GM19397 (cell line): ENCODE measurements around the gene CD46.
A peak's percentile ranks its signal among the peaks of the same experiment; 100 is the strongest.

Source experiments
- ATAC-seq: cut with Tn5 transposase; IDR thresholded peaks from one replicate; pipeline ENCODE4 v1.9.1; 2021; ENCODE audit warnings: mild to moderate bottlenecking, moderate library complexity; ENCODE audit not compliant: unreplicated experiment

The CD46 gene

GRCh38 chr1:207813512-207813881, 61.6 kb downstream of the CD46 start:
- ATAC-seq: no peak

DNA sequence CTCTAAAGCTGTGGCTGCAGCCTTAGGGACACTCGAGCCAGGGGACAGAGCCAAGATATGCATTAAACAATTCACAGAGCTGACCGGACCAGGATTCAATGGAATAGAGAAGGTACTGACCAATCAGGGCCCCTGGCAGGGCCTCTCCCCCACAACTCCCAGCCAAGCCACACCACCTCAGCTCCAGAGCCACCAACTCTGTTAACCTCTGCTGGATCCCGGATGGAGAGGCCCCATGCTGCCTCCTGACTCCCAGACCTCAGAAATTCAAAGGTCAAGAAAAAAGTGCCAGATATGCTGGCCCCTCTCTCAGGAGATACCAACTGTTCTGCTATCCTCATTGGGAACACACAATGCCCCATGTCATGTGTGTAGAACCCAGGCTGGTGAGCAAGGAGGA, 62.1 kb downstream of the CD46 start:
- no peak for ATAC-seq

GRCh38 chr1:207814469-207814868, 62.6 kb downstream of the CD46 start:
- no peak for ATAC-seq

DNA sequence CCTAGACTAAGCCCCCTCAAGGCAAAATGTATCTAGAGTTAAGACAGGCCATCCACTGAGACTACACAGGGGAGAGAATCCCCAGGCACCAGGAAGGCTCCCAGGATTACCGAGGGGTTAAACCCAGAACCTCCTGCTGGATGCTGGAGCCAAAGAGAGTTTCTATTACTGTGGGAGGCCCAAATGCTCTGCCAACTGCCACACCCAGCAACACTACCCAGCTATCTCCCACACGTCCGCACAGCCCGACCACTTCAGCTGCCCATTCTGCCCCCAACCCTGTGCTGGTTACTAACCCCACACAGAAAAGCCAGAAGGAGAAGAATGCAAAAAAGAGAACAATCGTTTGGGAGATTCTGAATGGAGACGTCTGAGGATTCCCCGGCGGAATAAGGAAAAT, 63.6 kb downstream of the CD46 start:
- no peak for ATAC-seq

- no peak for ATAC-seq
Observed at GRCh38 chr1:207815913-207816291, 64.0 kb downstream of the CD46 start.

- ATAC-seq: no peak
Observed at GRCh38 chr1:207817166-207817565, 65.3 kb downstream of the CD46 start.

- ATAC-seq: no peak
Observed at GRCh38 chr1:207817778-207818751, 66.2 kb downstream of the CD46 start.

- no peak for ATAC-seq
Observed at GRCh38 chr1:207818971-207819451, 67.2 kb downstream of the CD46 start.

GRCh38 chr1:207820568-207821463, 69.0 kb downstream of the CD46 start:
- no peak for ATAC-seq

GRCh38 chr1:207821464-207822045, 69.7 kb downstream of the CD46 start:
- ATAC-seq: no peak

DNA sequence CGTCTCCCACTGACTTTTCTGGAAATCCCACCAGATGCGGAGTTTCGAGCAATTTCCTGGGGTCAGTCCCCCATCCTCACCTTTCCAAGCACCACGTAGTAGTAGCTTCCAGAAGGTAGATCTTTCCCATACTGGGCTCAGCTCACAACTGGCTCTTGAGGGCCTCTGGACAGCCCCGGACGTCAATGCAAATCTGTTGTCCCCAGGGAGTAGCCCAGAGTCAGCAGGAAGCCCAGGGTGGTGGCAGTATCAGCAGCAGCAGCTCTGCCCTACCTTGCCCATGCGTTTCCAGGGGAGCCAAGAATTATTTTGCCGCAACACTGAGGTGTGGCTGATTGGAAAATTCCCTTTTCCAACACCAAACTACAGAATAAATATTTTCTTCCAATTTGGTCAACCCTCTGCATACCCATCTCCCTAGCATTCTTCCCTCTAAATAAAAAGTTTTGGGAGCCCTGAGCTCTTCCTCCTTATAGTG, 70.3 kb downstream of the CD46 start:
- ATAC-seq: peak; percentile 42

- peak; percentile 55 for ATAC-seq
Observed at GRCh38 chr1:207822602-207823451, 71.0 kb downstream of the CD46 start.

GRCh38 chr1:207823531-207823879, 71.7 kb downstream of the CD46 start:
- no peak for ATAC-seq

GRCh38 chr1:207823880-207824566, 72.2 kb downstream of the CD46 start:
- ATAC-seq: no peak

DNA sequence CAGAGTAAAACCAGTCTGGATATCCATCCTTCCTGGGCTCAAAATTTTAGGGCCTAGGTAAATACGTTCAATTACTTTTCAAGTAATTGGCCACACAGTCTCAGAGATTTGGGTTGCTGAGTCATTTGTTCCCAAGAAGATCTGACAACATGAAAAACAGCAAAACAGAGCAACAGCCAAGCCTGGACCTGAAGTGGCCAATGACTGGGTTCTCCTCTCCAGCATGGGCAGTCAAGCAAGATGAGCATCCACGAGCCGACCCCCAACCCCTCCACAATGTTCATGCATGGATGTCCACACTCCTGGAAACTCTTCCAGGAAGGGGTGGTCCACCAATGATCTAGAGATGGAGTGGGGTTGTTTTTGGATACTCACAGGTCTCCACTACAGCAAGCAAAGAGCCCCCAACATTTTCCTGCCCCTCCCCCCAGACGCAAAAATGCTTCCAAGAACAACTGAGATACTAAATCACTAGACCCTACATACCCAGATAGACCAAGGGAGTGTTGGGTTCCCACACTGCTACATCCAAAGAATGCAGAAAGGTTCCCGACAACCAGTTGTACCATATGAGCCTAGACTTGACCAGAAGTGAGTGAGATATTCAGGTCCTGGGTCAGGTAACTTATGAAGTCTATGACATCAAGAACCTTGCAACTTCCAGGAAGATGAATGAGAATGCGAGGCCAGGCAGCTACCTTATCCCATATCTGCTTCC, 73.0 kb downstream of the CD46 start:
- no peak for ATAC-seq

- no peak for ATAC-seq
Observed at GRCh38 chr1:207825409-207825695, 73.5 kb downstream of the CD46 start.

- peak; percentile 60 for ATAC-seq
Observed at GRCh38 chr1:207825719-207826556, 74.1 kb downstream of the CD46 start.
